Chondrocyte (in vitro differentiated cells): ENCODE measurements around the gene SERPINA9. TPM values are rescaled to one million over a fixed set of nuclear protein-coding genes. Genes with fewer than 3 reads are reported as not detected.

Experiments
- DNase-seq: peaks from one replicate; pipeline ENCODE4 v3.0.0; 2021; ENCODE audit warnings: mixed read lengths, low spot score
- H3K27ac Mint-ChIP-seq: one replicate; pipeline ENCODE4 v1.8.0; 2021; ENCODE audit warnings: mild to moderate bottlenecking, moderate library complexity, mixed read lengths; ENCODE audit not compliant: unreplicated experiment
- H3K27me3 Mint-ChIP-seq: 2 replicates; pipeline ENCODE4 v1.8.0; 2021; ENCODE audit warnings: low read depth, mixed read lengths
- H3K36me3 Mint-ChIP-seq: 2 replicates; pipeline ENCODE4 v1.8.0; 2021; ENCODE audit warnings: low read depth, mixed read lengths
- H3K4me1 Mint-ChIP-seq: 2 replicates; pipeline ENCODE4 v1.8.0; 2021; ENCODE audit warnings: low read depth, mild to moderate bottlenecking, mixed read lengths
- H3K4me3 Mint-ChIP-seq: one replicate; pipeline ENCODE4 v1.8.0; 2021; ENCODE audit warnings: mild to moderate bottlenecking, moderate library complexity, mixed read lengths; ENCODE audit not compliant: unreplicated experiment
- H3K9me3 Mint-ChIP-seq: 2 replicates; pipeline ENCODE4 v1.8.0; 2021; ENCODE audit warnings: low read depth, mixed read lengths
- CTCF ChIP-seq: fragments of 200-600 bp; sonication (generic); IDR thresholded peaks from 2 replicates; pipeline ENCODE4 v1.5.0; 2021; ENCODE audit warnings: antibody characterized with exemption, mild to moderate bottlenecking, moderate library complexity
- total RNA-seq: library from RNA; stranded (reverse); gene quantifications from 3 replicates; pipeline ENCODE4 v1.2.1, GENCODE V29; 2021

Gene SERPINA9
- total RNA-seq, 1 donor from 2014 or later: not detected

- Mint-ChIP-seq H3K4me3 (no peak overlapping the region), H3K9me3 (peaks cover 24% of the 10 kb centered on the region), H3K27me3 (peaks cover 57% of the 10 kb centered on the region), H3K4me1 (no peaks in the 10 kb centered on the region), H3K36me3 (no peaks in the 10 kb centered on the region), H3K27ac (no peak overlapping the region)
- no peak for TF ChIP-seq CTCF
- no peak for DNase-seq
These were observed 24.2 kb downstream of the SERPINA9 start for GRCh38 chr14:94451826-94452225.

- H3K27ac Mint-ChIP-seq: no peak overlapping the region
- no peaks in the 10 kb centered on the region for H3K4me1 Mint-ChIP-seq
- DNase-seq: no peak
- H3K4me3 Mint-ChIP-seq: no peak overlapping the region
- TF ChIP-seq CTCF: no peak
- no peaks in the 10 kb centered on the region for H3K36me3 Mint-ChIP-seq
- H3K27me3 Mint-ChIP-seq: peaks cover 58% of the 10 kb centered on the region
- peaks cover 18% of the 10 kb centered on the region for H3K9me3 Mint-ChIP-seq
These were observed 24.8 kb downstream of the SERPINA9 start for GRCh38 chr14:94451091-94451771.

GRCh38 chr14:94450722-94451090 is 25.3 kb downstream of the SERPINA9 start:
- H3K27me3 Mint-ChIP-seq: peaks cover 61% of the 10 kb centered on the region
- H3K36me3 Mint-ChIP-seq: no peaks in the 10 kb centered on the region

GRCh38 chr14:94449930-94450329 is 26.1 kb downstream of the SERPINA9 start:
- H3K36me3 Mint-ChIP-seq: no peaks in the 10 kb centered on the region
- TF ChIP-seq CTCF: no peak
- DNase-seq: no peak
- H3K4me1 Mint-ChIP-seq: no peaks in the 10 kb centered on the region
- no peak overlapping the region for H3K4me3 Mint-ChIP-seq
- H3K27ac Mint-ChIP-seq: no peak overlapping the region
- H3K27me3 Mint-ChIP-seq: peaks cover 60% of the 10 kb centered on the region
- H3K9me3 Mint-ChIP-seq: peaks cover 10% of the 10 kb centered on the region

More at GRCh38 chr14:94450722-94451090, 25.3 kb downstream of the SERPINA9 start:
- DNase-seq: no peak
- H3K27ac Mint-ChIP-seq: no peak overlapping the region
- no peak for TF ChIP-seq CTCF
- H3K4me1 Mint-ChIP-seq: no peaks in the 10 kb centered on the region
- peaks cover 13% of the 10 kb centered on the region for H3K9me3 Mint-ChIP-seq
- no peak overlapping the region for H3K4me3 Mint-ChIP-seq

GRCh38 chr14:94448071-94448808 is 27.8 kb downstream of the SERPINA9 start:
- no peaks in the 10 kb centered on the region for H3K4me1 Mint-ChIP-seq
- TF ChIP-seq CTCF: no peak
- no peak overlapping the region for H3K27ac Mint-ChIP-seq
- H3K27me3 Mint-ChIP-seq: peaks cover 57% of the 10 kb centered on the region
- no peaks in the 10 kb centered on the region for H3K9me3 Mint-ChIP-seq
- no peaks in the 10 kb centered on the region for H3K36me3 Mint-ChIP-seq
- H3K4me3 Mint-ChIP-seq: no peak overlapping the region
- DNase-seq: no peak
